Measurements from ENCODE around the gene NAA80. TPM values are rescaled to one million over a fixed set of nuclear protein-coding genes. Genes with fewer than 3 reads are reported as not detected.

The NAA80 gene
- total RNA-seq, 1 experiment from 2014 or later: 6.0 TPM

DNA sequence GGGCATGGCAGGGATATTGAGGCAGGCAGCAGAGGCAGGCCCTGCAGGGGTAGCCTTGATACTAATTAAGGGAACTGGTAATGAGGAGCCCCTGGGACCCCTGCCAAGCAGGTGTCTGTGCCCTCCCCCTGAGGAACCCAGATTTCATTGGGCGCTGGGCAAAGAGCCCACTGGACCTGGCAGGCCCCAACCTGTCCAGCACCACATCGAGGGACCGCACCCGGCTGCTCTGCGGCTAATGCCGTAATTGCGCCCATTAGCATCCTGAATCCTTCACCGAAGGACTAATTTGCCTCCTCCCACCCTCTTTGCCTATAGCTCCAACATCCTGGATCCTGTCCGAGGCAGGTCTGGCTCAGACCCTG, 44.0 kb downstream of the NAA80 start:
- Histone ChIP-seq H3K9me3 (ENCODE audit: control insufficient read depth, low read depth, low read length) (no peaks in the 10 kb centered on the region), H2AFZ (ENCODE audit: low read length) (no peak overlapping the region), H2BK5ac (ENCODE audit: insufficient read length, low read length) (no peak overlapping the region), H3K23me2 (ENCODE audit: insufficient read length, low read depth, low read length, poor library complexity, severe bottlenecking) (no peaks in the 10 kb centered on the region), H3K79me1 (ENCODE audit: insufficient read depth, low read depth, low read length, poor library complexity, severe bottlenecking) (peaks cover 3% of the 10 kb centered on the region), H3K4ac (ENCODE audit: low read depth, low read length) (no peak overlapping the region), H2BK120ac (ENCODE audit: low read depth, low read length, poor library complexity, severe bottlenecking) (no peak overlapping the region), H3K18ac (ENCODE audit: insufficient read length, low read depth, low read length) (no peak overlapping the region), H3K14ac (ENCODE audit: insufficient read depth, low read length) (no peak overlapping the region), H2BK20ac (ENCODE audit: low read depth, low read length, poor library complexity, severe bottlenecking) (no peak overlapping the region), H2AK5ac (ENCODE audit: insufficient read length, low read length) (no peak overlapping the region), H2BK12ac (ENCODE audit: insufficient read length, low read depth, low read length) (no peak overlapping the region), H2BK15ac (ENCODE audit: low read depth, low read length) (no peak overlapping the region), H3K27ac (ENCODE audit: insufficient read length, low read depth, low read length) (no peak overlapping the region), H4K91ac (ENCODE audit: insufficient read length, low read depth, low read length) (no peak overlapping the region), H4K8ac (replicated peaks; ENCODE audit: insufficient read length, low read depth, low read length) (no peak overlapping the region), H3K79me2 (ENCODE audit: insufficient read depth, low read length) (peaks cover 3% of the 10 kb centered on the region; the same call in 1 of the 2 replicates), H4K5ac (ENCODE audit: insufficient read length, low read depth, low read length) (no peak overlapping the region), H3T11ph (ENCODE audit: low read length) (no peak overlapping the region), H3K27me3 (ENCODE audit: insufficient read depth, low read length) (no peaks in the 10 kb centered on the region), H3K23ac (ENCODE audit: insufficient read length, low read depth, low read length) (no peak overlapping the region), H4K20me1 (ENCODE audit: control insufficient read depth, insufficient read depth, insufficient read length) (peaks cover 2% of the 10 kb centered on the region), H3K56ac (ENCODE audit: insufficient read length, low read depth, low read length) (no peak overlapping the region), H3K4me1 (ENCODE audit: insufficient read depth, low read length) (no peaks in the 10 kb centered on the region), H3K4me2 (ENCODE audit: insufficient read depth, insufficient read length, low read length) (no peak overlapping the region), H3K9ac (ENCODE audit: extremely low read depth, insufficient read length, low read length) (no peak overlapping the region)
- Mint-ChIP-seq H3K36me3 (ENCODE audit: insufficient read depth in 1 of 3, low read depth in 3 of 3) (peaks cover 19 to 55% (median 53%) of the 10 kb centered on the region in 3 experiments; a peak in 6 of 7 replicates), H3K9me3 (no peaks in the 10 kb centered on the region), H3K4me1 (peaks cover 10 to 23% of the 10 kb centered on the region in 2 experiments; a peak in 3 of 4 replicates), H3K27me3 (ENCODE audit: low read depth) (no peaks in the 10 kb centered on the region), H3K4me3 (no peak overlapping the region), H3K27ac (no peak overlapping the region)
- TF ChIP-seq, protein P1, sequence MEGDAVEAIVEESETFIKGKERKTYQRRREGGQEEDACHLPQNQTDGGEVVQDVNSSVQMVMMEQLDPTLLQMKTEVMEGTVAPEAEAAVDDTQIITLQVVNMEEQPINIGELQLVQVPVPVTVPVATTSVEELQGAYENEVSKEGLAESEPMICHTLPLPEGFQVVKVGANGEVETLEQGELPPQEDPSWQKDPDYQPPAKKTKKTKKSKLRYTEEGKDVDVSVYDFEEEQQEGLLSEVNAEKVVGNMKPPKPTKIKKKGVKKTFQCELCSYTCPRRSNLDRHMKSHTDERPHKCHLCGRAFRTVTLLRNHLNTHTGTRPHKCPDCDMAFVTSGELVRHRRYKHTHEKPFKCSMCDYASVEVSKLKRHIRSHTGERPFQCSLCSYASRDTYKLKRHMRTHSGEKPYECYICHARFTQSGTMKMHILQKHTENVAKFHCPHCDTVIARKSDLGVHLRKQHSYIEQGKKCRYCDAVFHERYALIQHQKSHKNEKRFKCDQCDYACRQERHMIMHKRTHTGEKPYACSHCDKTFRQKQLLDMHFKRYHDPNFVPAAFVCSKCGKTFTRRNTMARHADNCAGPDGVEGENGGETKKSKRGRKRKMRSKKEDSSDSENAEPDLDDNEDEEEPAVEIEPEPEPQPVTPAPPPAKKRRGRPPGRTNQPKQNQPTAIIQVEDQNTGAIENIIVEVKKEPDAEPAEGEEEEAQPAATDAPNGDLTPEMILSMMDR (conservative IDR thresholded peaks at IDR 0.05): no peak
- DNase-seq: no peak
- WGBS (ENCODE audit: extremely low coverage, insufficient read length, low lambda C conversion rate): no CpG with 5 or more reads among the region's 9 CpGs

All from H9 (cell line).